Measurements from ENCODE around the gene FLRT1. TPM values are rescaled to one million over a fixed set of nuclear protein-coding genes. Genes with fewer than 3 reads are reported as not detected.

FLRT1 gene
- total RNA-seq, 1 donor from 2014 or later, result 0.26 TPM

DNA sequence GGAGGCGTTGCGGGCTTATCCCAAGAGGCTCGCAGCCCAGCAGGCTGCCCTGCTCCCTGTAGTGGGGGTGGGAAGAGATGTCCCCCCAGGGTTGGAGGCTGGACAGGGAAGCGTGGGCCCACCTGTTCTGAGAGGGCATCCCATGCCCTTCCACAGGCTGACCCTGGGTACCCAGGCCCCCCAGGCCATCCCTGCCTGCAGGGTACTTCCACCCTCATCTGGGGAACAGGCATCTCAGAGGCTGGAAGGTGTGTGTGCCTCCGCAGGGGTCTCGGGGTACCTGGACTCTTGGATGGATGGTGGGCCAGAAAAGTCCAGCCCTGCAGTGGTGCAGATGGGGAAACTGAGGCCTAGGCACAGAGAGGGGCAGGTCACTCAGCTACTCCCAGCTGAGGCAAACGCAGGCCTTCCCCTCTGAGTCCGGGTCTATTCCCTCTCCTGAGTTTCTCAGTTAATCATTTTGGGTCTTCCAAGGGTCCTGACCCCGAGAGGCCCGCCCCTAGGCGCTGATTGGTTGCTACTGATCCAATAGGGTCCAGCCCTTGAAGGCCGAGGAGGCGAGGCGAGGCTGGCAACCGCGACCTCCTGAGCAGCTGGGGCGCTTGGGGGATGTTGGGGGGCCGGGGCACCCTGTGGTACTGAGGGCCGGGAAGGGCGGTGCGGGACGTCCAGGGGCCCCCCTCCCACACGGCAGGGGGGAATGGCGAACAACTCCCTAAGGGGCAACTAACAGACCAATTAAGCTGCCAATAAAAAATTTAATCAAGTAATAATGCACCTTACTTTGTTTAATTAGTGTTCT, 23.8 kb downstream of the FLRT1 start:
- TF ChIP-seq, protein P1, sequence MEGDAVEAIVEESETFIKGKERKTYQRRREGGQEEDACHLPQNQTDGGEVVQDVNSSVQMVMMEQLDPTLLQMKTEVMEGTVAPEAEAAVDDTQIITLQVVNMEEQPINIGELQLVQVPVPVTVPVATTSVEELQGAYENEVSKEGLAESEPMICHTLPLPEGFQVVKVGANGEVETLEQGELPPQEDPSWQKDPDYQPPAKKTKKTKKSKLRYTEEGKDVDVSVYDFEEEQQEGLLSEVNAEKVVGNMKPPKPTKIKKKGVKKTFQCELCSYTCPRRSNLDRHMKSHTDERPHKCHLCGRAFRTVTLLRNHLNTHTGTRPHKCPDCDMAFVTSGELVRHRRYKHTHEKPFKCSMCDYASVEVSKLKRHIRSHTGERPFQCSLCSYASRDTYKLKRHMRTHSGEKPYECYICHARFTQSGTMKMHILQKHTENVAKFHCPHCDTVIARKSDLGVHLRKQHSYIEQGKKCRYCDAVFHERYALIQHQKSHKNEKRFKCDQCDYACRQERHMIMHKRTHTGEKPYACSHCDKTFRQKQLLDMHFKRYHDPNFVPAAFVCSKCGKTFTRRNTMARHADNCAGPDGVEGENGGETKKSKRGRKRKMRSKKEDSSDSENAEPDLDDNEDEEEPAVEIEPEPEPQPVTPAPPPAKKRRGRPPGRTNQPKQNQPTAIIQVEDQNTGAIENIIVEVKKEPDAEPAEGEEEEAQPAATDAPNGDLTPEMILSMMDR (IDR thresholded peaks at IDR 0.05; ENCODE audit: insufficient read depth, low read length, severe bottlenecking), result no peak
- Histone ChIP-seq H3K4me3 (ENCODE audit: low read depth, low read length) (no peak overlapping the region), H3K36me3 (ENCODE audit: control insufficient read depth, insufficient read depth, low read length) (no peaks in the 10 kb centered on the region), H3K27me3 (ENCODE audit: control insufficient read depth, insufficient read depth, low read length) (peaks cover 2% of the 10 kb centered on the region)
- FAIRE-seq (no peak), DNase-seq (ENCODE audit: low read depth) (no peak)

DNA sequence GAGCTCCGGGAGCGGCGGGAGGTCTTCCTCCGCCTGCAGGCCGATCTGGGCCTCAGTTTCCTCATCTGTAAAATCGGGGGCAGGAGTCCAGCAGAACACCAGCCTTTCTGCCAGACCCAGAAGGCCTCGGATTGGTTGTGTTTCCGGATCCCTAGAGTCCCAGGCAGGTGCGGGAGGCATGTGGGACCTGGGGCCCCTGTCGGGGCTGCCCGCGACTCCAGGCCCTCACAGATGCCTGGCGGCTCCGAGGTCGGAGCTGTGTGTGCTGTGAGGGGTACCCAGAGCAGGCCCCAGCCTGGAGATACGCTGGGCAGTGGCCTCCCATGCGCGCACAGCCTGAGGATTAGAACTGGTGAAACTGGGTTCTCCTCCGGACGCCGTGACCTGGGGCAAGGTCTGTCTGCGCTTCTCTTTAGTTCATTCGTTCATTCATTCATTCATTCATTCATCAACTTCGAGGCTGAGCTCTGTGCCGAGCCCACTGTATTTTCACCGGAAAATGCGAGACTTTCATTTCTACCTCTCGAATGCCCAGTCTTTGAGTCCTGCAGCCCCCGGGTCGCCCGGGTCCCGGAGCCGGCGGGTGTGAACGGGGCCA, 24.6 kb downstream of the FLRT1 start:
- no peak for DNase-seq (ENCODE audit: low read depth)
- no peak for FAIRE-seq
- TF ChIP-seq, protein P1 (IDR thresholded peaks at IDR 0.05; ENCODE audit: insufficient read depth, low read length, severe bottlenecking), result no peak
- Histone ChIP-seq H3K36me3 (ENCODE audit: control insufficient read depth, insufficient read depth, low read length) (no peaks in the 10 kb centered on the region), H3K27me3 (ENCODE audit: control insufficient read depth, insufficient read depth, low read length) (peaks cover 2% of the 10 kb centered on the region), H3K4me3 (ENCODE audit: low read depth, low read length) (no peak overlapping the region)

DNA sequence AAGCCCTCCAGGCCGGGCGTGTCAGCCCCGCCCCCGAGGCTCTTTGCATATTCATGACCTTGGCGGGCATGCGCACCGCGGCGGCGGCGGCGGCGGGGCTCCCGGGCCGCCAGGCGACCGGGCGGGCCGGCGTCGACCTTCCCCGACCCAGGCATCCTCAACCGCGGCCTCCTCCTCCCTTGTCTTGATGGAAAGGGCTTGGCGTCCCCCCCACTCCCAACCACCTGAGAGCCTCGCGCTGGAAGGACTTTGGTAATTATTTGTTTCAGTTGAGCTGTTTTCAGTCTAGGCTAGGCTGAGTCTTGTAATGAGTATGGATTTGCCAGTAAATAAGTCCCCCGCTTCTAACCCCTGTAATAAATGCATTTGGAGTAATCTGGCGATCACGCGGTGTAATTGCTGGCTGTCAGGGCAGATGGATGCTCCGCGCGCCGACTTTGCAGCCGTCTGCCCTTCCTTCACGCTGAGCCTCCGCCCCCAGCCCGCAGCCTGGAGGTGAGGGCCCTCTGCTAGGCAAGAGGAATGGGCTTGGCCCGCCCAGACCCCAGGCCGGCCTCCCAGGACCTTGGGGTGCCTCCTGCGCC, 25.2 kb downstream of the FLRT1 start:
- TF ChIP-seq, protein P1 (IDR thresholded peaks at IDR 0.05; ENCODE audit: insufficient read depth, low read length, severe bottlenecking), result no peak
- Histone ChIP-seq H3K36me3 (ENCODE audit: control insufficient read depth, insufficient read depth, low read length) (no peaks in the 10 kb centered on the region), H3K4me3 (ENCODE audit: low read depth, low read length) (peak overlapping the region; percentile 25), H3K27me3 (ENCODE audit: control insufficient read depth, insufficient read depth, low read length) (peaks cover 2% of the 10 kb centered on the region)
- DNase-seq (ENCODE audit: low read depth), result no peak
- no peak for FAIRE-seq

DNA sequence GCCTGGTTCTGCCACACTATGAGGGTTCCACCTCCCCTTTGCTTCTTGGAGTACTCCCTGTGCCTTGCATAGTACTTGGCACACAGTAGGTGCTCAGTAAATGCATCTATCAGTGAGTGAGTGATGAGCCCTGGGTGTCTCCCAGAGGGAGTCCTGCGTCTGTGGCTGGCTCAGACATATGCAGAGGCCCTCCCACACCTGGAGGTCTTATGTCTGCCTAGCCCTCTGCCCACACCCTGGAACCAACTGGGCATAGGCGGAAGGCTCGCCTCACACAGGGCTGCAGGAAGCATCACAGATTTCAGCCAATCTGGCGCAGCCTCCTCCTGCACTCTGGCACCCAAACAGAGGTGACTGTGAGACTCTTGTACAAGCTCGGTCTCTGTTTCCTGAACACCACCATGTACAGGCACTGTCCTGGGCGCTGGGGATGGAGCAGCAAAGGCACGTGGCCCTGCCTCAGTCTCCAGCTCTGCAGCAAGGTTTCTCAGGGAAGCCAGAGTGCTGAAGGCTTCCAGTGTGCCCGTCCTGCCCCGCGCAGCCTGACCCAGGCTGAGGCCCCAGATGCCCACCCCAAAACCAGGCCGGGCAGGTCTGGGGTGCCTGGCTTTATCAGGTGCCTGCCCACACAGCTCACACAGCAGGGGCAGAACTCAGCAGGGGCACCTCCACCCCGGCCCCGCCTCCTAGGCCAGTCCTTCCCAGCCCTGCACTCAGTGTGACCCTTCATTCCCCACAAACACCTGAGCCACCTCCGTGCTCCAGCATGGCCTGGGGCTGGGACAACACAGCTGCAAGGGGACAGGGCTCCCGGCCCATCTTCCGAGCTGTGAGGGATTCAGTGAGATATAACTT, 26.7 kb downstream of the FLRT1 start:
- TF ChIP-seq, protein P1 (IDR thresholded peaks at IDR 0.05; ENCODE audit: insufficient read depth, low read length, severe bottlenecking), result no peak
- DNase-seq (ENCODE audit: low read depth) (no peak), FAIRE-seq (no peak)
- H3K27me3 ChIP-seq (ENCODE audit: control insufficient read depth, insufficient read depth, low read length), result peaks cover 2% of the 10 kb centered on the region
- H3K36me3 ChIP-seq (ENCODE audit: control insufficient read depth, insufficient read depth, low read length), result no peaks in the 10 kb centered on the region
- no peak overlapping the region for H3K4me3 ChIP-seq (ENCODE audit: low read depth, low read length)

DNA sequence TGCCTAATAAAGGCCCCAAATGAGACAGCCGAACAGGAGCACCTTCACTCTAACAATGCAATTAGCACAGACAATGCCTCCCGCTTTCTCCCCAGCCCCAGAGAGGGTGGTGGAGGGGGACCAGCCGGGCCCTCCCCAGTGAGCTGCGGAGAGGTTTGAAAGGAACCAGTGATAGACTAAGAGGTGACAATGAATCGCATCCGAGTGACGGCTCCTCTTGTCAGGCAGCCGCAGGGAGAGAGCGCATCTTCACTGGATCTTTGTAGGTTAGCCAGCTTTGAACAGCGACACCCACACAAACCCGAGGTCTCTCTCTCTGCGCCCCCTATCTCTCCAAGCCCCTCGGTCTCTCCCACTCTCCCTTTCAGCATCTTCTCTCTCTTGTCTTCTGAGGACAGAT, 28.0 kb downstream of the FLRT1 start:
- DNase-seq (ENCODE audit: low read depth) (no peak), FAIRE-seq (peak; percentile 80)
- TF ChIP-seq, protein P1 (IDR thresholded peaks at IDR 0.05; ENCODE audit: insufficient read depth, low read length, severe bottlenecking), result no peak
- Histone ChIP-seq H3K36me3 (ENCODE audit: control insufficient read depth, insufficient read depth, low read length) (no peaks in the 10 kb centered on the region), H3K4me3 (ENCODE audit: low read depth, low read length) (no peak overlapping the region), H3K27me3 (ENCODE audit: control insufficient read depth, insufficient read depth, low read length) (peaks cover 2% of the 10 kb centered on the region)

All from bronchial epithelial cell (primary cell).